Activated CD4-positive, alpha-beta T cell treated with anti-CD3 and anti-CD28 coated beads, Interleukin-2, amount 50 U/mL, for 1 hour (primary cell): Measurements from ENCODE around the gene EPB41L2.
"Not testable (repeated sequence)": the region's sequence is repeated elsewhere in the genome, so short reads cannot be mapped to it uniquely, and the experiment has no call there.

Experiments
- DNase-seq: peaks from one replicate; pipeline ENCODE4 v3.0.0-alpha.2; 2020

Gene EPB41L2

GRCh38 chr6:131033631-131034030 is 29.4 kb downstream of the EPB41L2 start:
- no peak for DNase-seq

GRCh38 chr6:131029626-131030297 is 33.3 kb downstream of the EPB41L2 start:
- no peak for DNase-seq

- DNase-seq = no peak
Observed at GRCh38 chr6:131027326-131027725, 35.7 kb downstream of the EPB41L2 start.

DNA sequence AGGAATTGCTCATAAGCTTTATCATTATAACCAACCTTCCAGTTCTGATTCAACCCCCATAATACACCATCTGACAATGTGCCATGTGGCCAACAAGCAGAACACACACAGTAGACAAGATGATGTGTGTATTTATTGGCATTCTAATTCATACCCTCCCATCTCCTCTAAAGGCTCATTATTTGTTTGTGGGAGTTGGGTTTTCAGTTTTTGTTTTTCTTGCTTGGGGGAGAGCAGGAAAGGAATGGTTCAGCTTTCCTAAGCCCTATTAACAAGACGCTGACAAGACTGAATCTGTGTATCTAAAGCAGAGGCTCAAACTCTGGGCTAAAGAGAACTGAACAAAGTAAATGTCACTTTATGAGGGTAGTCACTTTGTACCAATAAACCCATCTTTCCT is 36.8 kb downstream of the EPB41L2 start:
- DNase-seq = no peak

DNA sequence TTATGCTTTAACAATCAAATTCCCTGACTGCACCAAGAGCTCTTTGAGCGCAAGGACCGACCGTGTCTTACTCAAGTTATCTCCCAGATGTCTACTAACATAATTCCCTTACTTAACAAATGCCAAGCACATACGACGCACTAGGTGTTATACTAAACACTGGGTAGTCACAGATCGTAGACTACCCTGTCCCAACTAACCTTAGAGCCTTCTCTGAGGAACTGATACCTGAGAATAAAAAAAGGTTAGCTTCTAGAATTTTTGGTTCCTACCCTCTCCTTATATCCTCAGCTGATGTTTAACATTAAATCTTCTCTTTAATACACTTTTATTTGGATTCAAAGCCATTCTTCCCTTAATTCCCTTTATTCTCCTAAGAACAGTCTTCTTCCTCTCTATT is 38.5 kb downstream of the EPB41L2 start:
- no peak for DNase-seq

DNA sequence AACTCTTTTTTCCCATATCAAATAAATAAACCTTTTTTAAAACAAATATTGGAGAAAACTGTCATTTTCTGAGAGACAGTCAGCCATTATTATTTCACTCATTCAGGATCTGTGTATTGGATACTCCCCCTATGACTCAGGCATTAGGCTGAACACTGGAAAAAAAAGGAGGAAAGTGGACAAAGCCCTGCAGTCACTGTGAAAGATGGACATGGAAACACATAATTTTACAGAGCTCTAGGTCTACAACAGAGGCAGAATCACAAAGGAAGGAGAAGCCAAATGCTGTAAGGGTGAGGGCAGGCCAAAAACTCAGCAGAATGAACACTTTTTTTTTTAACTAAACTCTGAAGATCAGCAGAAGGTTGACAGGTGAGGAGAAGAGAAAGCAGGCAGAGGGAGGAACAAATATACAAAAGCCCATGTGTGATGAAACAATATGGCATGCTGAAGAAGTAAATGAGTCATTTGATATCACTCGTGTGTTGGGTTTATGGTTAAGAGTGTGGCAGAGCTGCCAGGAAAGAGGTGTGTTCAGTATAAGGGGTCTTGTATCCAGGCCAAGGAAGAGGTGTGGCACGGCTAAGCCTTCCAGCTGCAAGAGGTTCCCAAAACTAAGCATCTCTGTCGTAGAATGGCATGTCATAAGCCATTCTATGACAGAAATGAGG is 39.1 kb downstream of the EPB41L2 start:
- DNase-seq = no peak

GRCh38 chr6:131022691-131023090 is 40.4 kb downstream of the EPB41L2 start:
- DNase-seq = no peak

DNA sequence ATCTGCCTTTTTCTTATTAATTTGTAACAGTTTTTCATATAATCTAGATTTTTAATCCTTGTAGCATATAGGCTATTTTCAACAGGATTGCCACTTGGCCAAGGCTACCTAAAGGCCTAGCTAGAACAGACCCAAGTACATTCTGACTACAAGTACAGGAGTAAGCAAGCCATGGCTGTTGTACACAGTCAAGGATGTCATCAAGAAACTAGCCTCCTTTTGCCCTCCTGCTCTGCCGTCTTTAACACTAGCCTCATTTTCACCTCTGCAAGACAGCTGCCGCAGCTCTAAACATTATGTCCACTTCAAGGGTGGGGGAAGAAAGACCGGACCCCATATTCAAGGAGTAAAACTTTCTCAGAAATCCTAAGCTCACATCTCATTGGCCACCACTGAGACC is 45.1 kb downstream of the EPB41L2 start:
- DNase-seq = no peak

GRCh38 chr6:131015630-131016263 is 47.3 kb downstream of the EPB41L2 start:
- no peak for DNase-seq

- no peak for DNase-seq
Observed at GRCh38 chr6:131015025-131015591, 47.9 kb downstream of the EPB41L2 start.

DNA sequence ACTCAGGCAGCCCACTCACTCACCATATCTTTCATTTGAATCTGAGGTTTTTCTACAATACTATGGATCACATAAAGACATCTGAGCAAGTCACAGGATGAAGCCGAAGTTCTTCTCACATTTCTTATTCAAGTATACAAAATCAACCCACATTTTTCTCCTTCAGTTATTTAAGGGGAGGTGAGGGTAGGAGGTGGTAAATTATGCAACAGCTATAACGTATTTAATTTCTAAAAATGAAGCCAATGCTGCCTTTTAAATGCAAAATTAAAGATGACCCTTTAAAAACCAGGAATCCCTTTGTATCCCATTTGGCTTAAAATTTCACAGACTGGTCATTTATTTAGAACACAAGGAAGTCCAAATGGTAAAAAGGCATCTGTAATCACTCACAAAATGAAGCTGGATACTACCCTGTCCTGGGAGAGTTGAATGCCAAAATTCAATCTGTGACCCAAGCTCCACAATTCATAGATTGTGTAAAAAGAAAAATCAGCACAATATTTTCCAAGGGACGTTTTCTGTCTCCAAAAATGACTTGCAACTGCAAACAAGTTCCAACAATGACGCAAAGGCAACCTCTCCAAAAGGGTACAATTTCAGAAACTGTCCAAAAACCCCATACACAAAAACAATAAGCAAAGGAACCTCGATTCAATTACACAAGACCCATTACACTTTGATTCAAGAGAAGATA is 48.8 kb downstream of the EPB41L2 start:
- DNase-seq = no peak

DNA sequence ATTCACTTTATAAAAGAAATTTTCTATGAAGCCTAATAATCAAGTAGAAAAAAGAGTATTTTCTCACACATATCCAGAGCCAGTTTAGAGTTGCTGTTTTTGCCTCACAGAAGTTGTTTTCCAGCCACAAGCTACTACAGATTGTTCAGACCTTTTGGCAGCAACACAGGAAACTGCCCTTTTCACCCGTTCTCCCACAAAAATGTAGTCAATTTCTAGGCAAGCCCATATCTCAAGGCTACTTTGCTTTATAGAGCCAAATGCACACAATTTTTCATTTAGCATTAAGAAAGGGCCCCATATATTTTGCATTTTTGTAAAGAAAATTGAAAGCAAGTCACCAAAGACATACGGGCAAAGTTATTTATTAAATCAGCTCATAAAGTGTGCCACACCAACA is 49.5 kb downstream of the EPB41L2 start:
- DNase-seq = no peak

- DNase-seq = no peak
Observed at GRCh38 chr6:131009790-131010189, 53.3 kb downstream of the EPB41L2 start.

DNA sequence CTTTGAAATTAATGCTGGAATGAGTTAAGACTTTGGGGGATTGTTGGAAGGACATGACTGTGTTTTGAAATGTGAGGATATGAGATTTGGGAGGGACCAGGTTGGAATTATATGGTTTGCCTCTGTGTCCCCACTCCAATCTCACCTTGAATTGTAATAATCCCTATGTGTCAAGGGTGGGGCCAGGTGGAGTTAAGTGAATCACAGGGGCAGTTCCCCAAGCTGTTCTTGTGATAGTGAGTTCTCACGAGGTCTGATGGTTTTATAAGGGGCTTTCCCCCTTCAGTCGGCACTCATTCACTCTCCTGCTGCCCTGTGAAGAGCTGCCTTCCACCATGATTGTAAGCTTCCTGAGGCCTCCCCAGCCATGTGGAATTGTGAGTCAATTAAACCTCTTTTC is 54.1 kb downstream of the EPB41L2 start:
- DNase-seq = not testable (repeated sequence)

GRCh38 chr6:131007964-131008363 is 55.1 kb downstream of the EPB41L2 start:
- DNase-seq = not testable (repeated sequence)

DNA sequence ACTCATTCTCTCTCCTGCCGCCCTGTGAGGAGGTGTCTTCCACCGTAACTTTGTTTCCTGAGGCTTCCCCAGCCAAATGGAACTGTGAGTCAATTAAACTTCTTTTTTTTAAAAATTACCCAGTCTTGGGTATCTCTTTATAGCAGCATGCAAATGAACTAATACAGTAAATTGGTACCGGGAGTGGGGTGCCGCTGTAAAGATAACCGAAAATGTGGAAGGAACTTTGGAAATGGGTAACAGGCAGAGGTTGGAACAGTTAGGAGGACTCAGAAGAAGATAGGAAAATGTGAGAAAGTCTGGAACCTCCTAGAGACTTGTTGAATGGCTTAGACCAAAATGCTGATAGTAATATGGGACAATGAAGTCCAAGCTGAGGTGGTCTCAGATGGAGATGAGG is 55.8 kb downstream of the EPB41L2 start:
- DNase-seq = no peak

DNA sequence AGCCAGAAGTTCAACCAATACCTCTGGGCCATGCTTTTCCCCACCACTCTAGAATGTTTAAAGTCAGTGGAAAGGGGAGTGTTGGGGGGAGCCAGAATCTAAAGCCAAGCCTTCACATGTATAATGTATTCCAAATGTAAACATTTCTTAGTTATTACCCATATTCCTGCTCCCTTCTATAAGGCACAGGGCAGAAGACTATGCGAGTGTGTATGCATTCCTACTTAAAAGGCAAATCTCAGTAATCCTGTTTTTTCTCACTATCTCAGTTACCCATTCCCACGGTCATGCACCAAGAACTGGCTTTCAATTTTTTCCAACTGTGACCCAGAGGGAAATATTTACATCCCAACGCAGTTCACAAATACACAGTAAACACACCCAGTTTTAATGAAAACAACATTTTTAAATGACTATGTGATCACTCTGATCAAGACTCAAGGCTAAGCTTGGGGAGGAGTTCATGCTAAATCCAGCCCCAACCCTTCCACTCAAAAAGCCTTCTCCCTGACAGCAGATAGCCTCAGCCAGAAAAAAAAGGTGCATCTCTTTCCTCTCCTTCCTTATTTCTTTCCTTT is 57.5 kb downstream of the EPB41L2 start:
- DNase-seq = no peak

DNA sequence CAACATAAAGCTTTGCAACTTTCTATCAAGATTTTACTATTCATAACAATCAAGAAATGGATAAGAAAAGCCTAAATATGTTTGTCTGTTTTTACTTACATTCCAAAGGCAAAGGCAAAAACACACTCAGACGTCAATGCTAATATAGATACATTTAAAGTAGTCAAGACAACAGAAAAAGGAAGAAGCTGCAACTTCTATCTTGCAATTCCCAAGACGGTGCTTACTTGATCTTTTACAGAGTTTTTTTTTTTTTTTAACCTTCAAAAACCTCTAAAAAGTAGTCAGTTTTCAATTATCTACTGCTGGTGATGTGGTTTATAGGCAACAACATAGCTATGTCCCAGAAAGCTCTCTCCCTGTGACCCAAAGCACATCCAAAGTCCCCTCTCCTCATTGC is 58.1 kb downstream of the EPB41L2 start:
- no peak for DNase-seq

DNA sequence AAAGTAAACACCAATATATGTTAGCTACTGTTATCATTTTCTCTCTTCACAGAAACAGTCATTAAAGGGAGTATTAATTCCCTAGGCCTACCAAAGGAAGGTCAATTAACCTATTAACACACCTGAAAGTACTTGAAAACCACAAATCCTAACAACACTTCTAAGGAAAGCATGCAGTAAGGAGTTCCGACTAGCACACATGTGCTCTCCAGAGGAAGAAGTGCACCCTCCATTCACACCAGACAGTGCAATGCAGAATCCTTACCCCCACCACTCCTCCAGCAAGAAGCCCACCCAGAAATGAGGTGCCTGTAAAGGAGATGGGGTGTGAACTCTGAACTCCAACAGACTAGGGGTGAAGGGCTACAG is 58.7 kb downstream of the EPB41L2 start:
- DNase-seq = no peak

DNA sequence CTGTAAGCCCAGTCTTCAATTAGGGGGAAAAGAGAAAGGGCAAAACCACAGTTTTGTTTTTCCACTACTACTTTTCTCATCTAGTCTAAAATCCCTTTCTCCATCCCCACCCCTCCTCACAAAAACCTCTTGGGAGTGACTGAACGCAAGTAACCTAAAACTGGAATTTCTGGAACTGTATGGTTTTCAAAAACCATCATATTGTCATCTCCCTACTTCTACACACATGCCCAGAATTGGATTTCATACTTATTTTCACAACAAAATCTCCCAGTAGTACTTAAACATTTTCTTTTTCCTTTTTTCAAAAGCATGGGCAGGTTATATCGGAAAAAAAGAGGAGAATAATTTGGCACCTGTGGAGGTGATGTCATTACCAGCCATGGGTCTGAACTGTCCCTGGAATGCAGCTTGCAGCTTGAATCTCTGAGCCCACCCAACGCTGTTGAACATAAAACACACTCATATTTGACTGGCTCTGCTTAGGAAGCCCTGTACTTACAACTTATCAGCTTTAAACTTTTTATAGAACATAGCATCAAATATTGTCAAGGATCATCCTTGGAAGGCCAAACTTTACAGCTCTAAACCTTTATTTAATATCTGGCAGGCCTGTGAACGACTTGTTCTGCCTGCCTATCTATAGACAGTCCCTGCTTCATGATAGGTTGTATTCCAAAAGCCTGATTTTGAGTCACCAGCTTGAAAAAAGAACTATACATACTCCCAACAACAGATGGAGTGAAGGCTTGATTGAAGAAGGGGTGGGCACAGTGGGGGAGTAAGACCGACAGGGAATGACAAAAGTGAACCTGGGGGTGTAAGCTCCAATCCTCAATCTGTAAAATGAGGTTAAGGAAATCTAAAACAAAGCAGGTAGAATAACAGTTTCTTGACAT is 59.3 kb downstream of the EPB41L2 start:
- DNase-seq = no peak

DNA sequence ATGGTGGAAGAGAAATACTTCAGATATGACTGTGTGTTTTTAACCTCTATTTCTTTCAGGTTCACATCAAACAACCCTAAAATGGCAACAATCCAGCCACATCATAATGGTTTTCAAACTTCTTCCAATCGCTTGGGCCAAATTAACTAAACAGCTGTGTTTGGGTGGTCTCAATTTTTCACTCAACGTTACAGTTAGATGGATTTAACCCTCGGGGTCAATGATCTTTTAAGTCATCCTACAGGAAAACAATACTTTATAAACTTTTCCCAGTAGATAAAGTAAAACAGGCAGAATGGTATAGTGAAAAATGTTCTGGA is 60.4 kb downstream of the EPB41L2 start:
- no peak for DNase-seq
